Upper lobe of left lung (tissue), 4 donors: ENCODE results near the gene FAM217A.
"Not testable (repeated sequence)": the region's sequence is repeated elsewhere in the genome, so short reads cannot be mapped to it uniquely, and the experiment has no call there.

Experiments used
- EP300 ChIP-seq, 4 donors: sonication (generic); formaldehyde crosslinking; IDR thresholded peaks; one replicate each; pipeline ENCODE4 v1.5.1; 2017; ENCODE audit warnings: antibody characterized with exemption in 4 of 4, control low read depth in 2 of 4
- TF ChIP-seq, protein P1 (sequence below), 6 experiments: fragments of 450-650 bp in 4 of 6; fragments of 200-600 bp in 2 of 6; sonication (generic) in 2 of 6; IDR thresholded peaks; one replicate each; pipeline ENCODE4 v1.5.1; 2016 to 2019; ENCODE audit warnings: antibody characterized with exemption in 6 of 6

DNA sequence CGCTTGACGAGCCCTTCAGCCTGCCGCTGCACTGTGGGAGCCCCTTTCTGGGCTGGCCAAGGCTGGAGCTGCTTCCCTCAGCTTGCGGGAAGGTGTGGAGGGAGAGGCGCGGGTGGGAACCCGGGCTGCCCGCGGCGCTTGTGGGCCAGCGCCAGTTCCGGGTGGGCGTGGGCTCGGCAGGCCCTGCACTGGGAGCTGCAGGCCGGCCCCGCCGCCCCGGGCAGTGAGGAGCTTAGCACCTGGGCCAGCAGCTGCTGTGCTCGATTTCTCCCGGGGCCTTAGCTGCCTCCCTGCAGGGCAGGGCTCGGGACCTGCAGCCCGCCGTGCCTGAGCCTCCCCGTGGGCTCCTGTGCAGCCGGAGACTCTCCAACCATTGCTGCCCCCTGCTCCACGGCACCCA, 11.1 kb upstream of the FAM217A start:
- TF ChIP-seq EP300 (IDR thresholded peaks at IDR 0.05) = not testable (repeated sequence)
- TF ChIP-seq, protein P1, sequence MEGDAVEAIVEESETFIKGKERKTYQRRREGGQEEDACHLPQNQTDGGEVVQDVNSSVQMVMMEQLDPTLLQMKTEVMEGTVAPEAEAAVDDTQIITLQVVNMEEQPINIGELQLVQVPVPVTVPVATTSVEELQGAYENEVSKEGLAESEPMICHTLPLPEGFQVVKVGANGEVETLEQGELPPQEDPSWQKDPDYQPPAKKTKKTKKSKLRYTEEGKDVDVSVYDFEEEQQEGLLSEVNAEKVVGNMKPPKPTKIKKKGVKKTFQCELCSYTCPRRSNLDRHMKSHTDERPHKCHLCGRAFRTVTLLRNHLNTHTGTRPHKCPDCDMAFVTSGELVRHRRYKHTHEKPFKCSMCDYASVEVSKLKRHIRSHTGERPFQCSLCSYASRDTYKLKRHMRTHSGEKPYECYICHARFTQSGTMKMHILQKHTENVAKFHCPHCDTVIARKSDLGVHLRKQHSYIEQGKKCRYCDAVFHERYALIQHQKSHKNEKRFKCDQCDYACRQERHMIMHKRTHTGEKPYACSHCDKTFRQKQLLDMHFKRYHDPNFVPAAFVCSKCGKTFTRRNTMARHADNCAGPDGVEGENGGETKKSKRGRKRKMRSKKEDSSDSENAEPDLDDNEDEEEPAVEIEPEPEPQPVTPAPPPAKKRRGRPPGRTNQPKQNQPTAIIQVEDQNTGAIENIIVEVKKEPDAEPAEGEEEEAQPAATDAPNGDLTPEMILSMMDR (IDR thresholded peaks at IDR 0.05) = not testable (repeated sequence)
